ENCODE measurements around the gene HDDC2.

The HDDC2 gene

DNA sequence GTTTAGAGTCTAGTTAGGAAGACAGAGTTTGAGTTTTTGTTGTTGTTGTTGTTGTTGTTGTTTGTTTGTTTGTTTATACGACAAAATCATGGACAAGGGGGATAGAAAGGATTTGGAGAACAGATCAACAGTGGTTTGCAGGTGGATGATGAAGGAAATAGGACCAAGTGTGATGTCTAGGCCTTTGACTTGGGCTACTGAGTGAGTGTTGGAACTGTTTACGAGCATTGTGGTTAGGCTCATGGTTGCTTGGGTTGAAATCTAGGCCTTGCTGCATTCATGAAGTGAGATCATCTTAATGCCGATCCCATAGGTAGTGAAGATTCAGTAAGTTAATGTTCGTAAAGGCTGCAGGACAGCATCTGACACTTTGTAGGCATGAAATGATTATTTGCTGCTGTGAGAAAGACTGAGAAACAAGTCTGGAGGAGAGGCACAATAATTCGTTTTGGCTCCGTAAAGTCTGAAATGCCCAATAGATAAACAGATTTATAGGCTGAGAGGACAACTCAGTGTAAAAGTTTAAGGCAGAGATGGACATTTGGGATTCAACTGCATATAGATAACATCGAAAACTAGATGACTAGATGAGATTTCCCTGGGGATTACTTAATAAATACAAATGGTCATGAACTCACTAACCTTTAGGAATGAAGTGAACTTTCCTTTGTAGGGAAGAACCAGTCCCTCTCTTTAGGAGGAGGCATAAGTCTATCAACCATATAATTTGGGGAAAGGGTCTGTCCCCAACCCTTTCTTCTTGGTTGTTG lies 70.0 kb downstream of the HDDC2 start:
- H3K4me3 ChIP-seq (ENCODE audit: low read length), result no peak overlapping the region
- DNase-seq (ENCODE audit: low read depth), result no peak
- TF ChIP-seq, protein P1, sequence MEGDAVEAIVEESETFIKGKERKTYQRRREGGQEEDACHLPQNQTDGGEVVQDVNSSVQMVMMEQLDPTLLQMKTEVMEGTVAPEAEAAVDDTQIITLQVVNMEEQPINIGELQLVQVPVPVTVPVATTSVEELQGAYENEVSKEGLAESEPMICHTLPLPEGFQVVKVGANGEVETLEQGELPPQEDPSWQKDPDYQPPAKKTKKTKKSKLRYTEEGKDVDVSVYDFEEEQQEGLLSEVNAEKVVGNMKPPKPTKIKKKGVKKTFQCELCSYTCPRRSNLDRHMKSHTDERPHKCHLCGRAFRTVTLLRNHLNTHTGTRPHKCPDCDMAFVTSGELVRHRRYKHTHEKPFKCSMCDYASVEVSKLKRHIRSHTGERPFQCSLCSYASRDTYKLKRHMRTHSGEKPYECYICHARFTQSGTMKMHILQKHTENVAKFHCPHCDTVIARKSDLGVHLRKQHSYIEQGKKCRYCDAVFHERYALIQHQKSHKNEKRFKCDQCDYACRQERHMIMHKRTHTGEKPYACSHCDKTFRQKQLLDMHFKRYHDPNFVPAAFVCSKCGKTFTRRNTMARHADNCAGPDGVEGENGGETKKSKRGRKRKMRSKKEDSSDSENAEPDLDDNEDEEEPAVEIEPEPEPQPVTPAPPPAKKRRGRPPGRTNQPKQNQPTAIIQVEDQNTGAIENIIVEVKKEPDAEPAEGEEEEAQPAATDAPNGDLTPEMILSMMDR (conservative IDR thresholded peaks at IDR 0.05; ENCODE audit: low read length), result no peak

DNA sequence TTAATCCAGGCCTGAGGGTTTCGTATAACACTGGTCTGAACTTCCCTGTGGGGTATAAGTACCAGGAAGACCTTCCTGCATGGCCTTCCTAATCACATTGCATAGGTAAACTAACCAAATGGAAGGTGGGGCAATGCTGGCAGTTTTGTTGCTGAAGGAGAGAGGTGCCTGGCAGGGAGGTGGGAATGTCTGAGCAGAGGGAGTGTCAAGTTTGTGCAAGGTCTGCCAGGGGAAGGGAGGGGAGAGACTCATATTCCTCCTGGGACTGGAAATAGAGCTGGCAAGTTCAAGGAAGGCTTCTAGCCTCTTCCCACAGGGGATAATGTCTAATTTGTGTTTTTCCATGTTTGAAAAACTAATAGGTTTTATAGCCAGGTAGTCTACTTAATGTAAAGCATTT lies 70.6 kb downstream of the HDDC2 start:
- TF ChIP-seq, protein P1 (conservative IDR thresholded peaks at IDR 0.05; ENCODE audit: low read length), result no peak
- H3K4me3 ChIP-seq (ENCODE audit: low read length), result no peak overlapping the region
- no peak for DNase-seq (ENCODE audit: low read depth)

DNA sequence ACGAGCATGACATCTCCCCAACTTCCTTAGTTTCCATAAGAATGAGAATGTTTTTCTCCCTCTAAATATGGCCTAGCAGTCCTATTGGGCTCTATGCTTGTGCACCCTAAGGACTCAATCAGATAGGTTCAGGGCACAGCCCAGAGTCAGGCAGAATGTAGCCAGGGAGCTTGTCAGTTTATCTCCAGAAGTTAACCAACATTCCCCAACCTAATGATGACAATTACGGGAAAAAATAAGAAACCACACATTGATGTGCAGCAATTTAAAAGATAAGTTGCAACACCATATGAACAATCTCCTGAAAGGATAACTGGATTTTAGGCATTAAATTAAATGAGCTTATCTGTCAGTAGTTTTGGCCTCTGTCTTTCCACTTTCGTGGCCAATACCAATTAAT lies 71.1 kb downstream of the HDDC2 start:
- TF ChIP-seq, protein P1 (conservative IDR thresholded peaks at IDR 0.05; ENCODE audit: low read length), result no peak
- H3K4me3 ChIP-seq (ENCODE audit: low read length), result no peak overlapping the region
- peak; percentile 73 for DNase-seq (ENCODE audit: low read depth)

DNA sequence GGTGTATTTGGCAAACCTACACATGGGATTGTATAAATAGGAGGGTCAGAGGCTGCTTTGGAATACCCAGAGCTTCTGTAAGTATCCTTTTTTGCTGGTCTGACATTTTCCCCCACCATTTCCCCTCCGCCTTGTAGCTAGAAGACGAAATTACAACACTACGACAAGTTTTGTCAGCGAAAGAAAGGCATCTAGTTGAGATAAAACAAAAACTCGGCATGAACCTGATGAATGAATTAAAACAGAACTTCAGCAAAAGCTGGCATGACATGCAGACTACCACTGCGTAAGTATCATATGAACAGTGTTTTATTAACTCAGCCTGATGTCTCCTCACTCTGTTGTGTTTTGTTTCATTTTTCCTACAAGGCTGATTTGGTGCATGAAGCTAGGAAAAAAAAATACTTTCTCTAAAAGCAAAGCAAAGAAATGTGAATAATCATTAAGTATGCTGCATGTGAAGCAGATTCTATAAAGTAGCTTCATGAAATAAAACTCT lies 72.7 kb downstream of the HDDC2 start:
- peak overlapping the region; percentile 15 for H3K4me3 ChIP-seq (ENCODE audit: low read length)
- DNase-seq (ENCODE audit: low read depth), result no peak
- TF ChIP-seq, protein P1 (conservative IDR thresholded peaks at IDR 0.05; ENCODE audit: low read length), result no peak

DNA sequence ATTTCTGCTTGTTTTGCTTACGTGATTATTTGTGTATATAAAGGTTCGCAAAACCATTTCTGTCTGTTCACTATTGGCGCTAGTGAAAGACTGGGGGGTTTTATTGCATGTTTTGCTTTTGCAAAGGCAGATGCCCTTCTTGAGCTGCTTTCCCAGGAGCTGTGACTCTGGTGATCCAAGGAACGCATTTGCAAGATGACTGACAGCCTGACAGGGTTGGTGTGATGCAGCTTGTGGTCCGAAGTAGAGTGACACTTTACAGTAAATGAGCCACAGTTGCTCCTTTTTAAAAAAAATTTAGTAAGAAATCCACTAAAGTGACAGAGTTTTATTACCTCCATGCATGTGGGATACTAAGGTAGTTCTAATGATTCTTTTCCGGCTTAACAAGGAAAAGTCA lies 74.5 kb downstream of the HDDC2 start:
- TF ChIP-seq, protein P1 (conservative IDR thresholded peaks at IDR 0.05; ENCODE audit: low read length), result no peak
- DNase-seq (ENCODE audit: low read depth), result no peak
- no peak overlapping the region for H3K4me3 ChIP-seq (ENCODE audit: low read length)

All from AG10803 (cell line).